Loucy (cell line): ENCODE results near the gene CASQ1.

Source experiments
- CTCF ChIP-seq: fragments of 200-600 bp; sonication (generic); conservative IDR thresholded peaks from 2 replicates; pipeline ENCODE4 v1.5.1; 2014; ENCODE audit warnings: mild to moderate bottlenecking, antibody characterized with exemption, low read length
- EZH2phosphoT487 ChIP-seq: fragments of 200-600 bp; IDR thresholded peaks from 2 replicates; pipeline ENCODE4 v1.6.1; 2018; ENCODE audit warnings: antibody characterized with exemption, mild to moderate bottlenecking, moderate library complexity, borderline replicate concordance

- TF ChIP-seq CTCF (no peak), EZH2phosphoT487 (no peak)
These were observed 36.2 kb downstream of the CASQ1 start for GRCh38 chr1:160226623-160227022.
